ENCODE data around the gene IDUA.
"Not testable (repeated sequence)": the region's sequence is repeated elsewhere in the genome, so short reads cannot be mapped to it uniquely, and the experiment has no call there.

- not testable (repeated sequence) for TF ChIP-seq CTCF, EP300, POLR2A, POLR2AphosphoS5 (IDR thresholded peaks at IDR 0.05)
Observed at GRCh38 chr4:1046581-1047011, 59.8 kb downstream of the IDUA start.
